ENCODE results near the gene SORL1. TPM values are rescaled to one million over a fixed set of nuclear protein-coding genes. Genes with fewer than 3 reads are reported as not detected.

The SORL1 gene
- total RNA-seq, 2 experiments from 2014 or later, result 66.8 to 67.2 TPM

DNA sequence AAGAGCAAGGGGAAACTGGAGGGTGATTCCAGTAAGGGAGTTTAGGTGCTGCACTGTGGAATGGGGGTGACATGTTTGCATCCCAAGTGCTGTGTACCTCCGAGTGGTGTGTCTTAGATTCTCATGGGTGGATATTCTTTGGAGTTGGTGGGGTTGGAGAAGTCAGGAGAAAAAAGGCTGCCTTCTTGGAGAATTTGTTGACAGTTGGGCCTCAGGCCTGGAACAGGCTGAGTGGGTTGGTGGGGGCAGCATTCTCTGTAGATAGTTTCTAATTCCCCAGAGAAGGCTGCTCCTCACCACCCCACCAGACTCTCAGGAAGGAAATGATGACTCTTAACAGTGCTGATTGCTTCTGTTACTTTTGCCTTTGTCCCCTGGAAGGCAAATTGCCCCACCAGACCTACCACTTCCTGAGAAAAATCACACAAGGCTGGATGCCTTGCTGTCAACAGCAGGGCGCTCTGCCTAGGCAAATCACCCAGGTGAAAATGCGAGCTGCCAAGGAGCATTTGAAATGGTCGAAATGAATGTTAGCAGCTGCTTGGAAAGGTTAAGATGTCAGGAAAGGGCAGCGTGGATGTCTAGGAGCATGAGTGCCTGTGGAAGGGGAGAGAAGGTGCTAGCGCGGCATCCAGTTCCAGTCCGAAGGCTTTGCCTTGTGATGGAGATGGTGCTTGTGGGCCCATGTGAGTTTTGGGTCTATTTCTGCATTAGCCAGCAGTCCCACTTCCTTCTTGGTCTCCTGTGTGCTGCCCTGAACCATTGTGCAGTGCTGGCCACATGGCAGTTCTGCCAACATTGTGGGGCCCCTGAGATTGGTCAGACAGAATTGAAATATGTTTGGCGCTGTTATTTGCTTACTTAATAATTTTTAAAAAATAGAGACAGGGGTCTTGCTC lies 30.4 kb downstream of the SORL1 start:
- H3K27me3 Mint-ChIP-seq (ENCODE audit: low read depth), result no peaks in the 10 kb centered on the region
- peaks cover 39% of the 10 kb centered on the region for H3K4me1 Mint-ChIP-seq (ENCODE audit: low read depth)
- CTCF ChIA-PET, result interaction anchor here (0.7 to 2.0 kb wide), 8 partner anchors 10 to 61 kb away, joined by 3 to 7 read pairs (median 4); partner anchors contain the start of gene SORL1
- peak overlapping the region; percentile 98 for H3K27ac Mint-ChIP-seq
- intact Hi-C loops (cut with micrococcal nuclease), result loop anchor here (1.0 to 2.0 kb wide), 6 partner anchors 12 to 72 kb away; partner anchors contain the start of genes SORL1 and SORL1-AS1
- peak overlapping the region; percentile 88 for H3K4me3 Mint-ChIP-seq
- peak; percentile 80 for DNase-seq
- H3K36me3 Mint-ChIP-seq (ENCODE audit: low read depth), result peaks cover 26% of the 10 kb centered on the region
- no peaks in the 10 kb centered on the region for H3K9me3 Mint-ChIP-seq

DNA sequence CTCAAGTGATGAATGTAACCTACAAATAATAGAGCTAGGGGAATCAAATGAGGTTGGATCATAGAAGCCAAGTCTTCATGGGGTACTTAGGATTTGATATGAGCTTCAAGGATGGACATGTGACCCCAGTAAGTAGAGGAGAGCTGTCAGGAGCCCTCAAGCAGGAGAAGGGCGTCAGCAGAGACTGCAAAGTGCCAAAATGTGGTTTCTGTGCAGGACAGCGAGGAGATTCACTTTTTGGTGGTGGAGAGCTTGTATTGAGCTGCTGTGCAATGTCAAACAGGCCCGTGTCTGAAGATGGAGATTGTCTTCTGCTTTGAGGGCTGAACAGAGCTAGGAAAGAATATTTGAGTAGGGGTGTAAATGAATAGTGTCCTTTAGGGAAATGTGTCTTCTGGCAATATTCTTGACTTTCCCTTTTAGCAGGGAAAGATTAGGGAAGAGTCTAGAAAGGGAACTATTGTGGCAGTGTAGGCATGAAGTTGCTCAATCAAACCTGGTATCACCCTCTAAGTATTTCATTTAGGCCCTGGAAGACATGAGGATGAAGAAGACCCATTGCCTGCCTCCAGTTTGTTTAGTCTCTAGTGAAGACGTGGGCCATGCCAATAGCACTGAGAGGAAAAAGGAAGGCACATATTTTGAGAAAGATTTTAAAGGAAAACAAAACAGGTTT lies 31.8 kb downstream of the SORL1 start:
- Mint-ChIP-seq H3K9me3 (no peaks in the 10 kb centered on the region), H3K27ac (peak overlapping the region; percentile 98), H3K4me3 (no peak overlapping the region), H3K36me3 (ENCODE audit: low read depth) (peaks cover 28% of the 10 kb centered on the region), H3K4me1 (ENCODE audit: low read depth) (peaks cover 41% of the 10 kb centered on the region), H3K27me3 (ENCODE audit: low read depth) (no peaks in the 10 kb centered on the region)
- CTCF ChIA-PET, result interaction anchor here (0.6 to 2.0 kb wide), 10 partner anchors 9 to 325 kb away, joined by 3 to 7 read pairs (median 4); partner anchors contain the start of gene SORL1
- DNase-seq, result no peak
- intact Hi-C loops (cut with micrococcal nuclease), result loop anchor here (2.0 kb wide), 2 partner anchors 55 to 73 kb away; no protein-coding TSS in a partner anchor

DNA sequence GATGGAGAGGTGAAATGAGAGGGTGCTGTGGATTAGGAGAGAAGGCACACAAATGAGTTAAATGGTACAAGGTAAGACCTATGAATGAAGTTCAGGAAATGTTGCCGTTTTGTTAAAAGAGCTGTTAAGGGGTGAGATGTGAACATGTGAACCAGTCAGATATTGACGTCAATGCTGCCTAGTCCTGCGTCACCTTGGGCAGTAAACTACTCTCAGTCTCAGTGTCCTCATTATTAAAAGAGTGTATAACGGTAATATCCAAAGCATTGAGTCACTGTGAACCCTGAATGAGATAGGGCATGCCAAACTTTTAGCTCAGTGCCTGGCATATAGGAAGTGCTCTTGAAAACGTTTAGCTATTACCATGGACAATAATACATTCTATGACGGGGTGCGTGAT lies 33.1 kb downstream of the SORL1 start:
- Mint-ChIP-seq H3K4me1 (ENCODE audit: low read depth) (peaks cover 47% of the 10 kb centered on the region), H3K27ac (no peak overlapping the region), H3K36me3 (ENCODE audit: low read depth) (peaks cover 37% of the 10 kb centered on the region), H3K9me3 (no peaks in the 10 kb centered on the region), H3K27me3 (ENCODE audit: low read depth) (no peaks in the 10 kb centered on the region), H3K4me3 (no peak overlapping the region)
- DNase-seq, result no peak
- intact Hi-C loops (cut with micrococcal nuclease), result no loop called here
- CTCF ChIA-PET, result interaction anchor here (0.8 kb wide), 1 partner anchor 11 kb away, joined by 3 read pairs; no protein-coding TSS in a partner anchor

DNA sequence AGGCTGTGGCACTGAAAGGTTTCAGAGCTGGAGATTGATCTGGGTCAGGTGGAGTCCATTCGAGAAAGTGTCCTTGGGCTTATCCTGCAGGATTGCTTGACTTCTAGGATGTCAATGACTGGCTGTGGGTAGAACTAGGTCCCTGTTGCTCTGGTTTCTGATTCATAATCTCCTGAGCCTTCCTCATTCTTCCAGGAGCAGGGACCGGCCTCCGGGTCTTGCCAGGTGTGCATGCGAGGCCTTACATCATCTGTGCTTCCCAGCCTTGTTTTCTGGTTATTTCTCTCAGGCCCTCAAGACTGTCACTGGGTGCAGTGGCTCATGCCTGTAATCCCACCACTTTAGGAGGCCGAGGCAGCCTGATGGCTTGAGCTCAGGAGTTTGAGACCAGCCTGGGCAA lies 33.9 kb downstream of the SORL1 start:
- CTCF ChIA-PET, result interaction anchor here (0.7 kb wide), 1 partner anchor 710 kb away, joined by 3 read pairs; no protein-coding TSS in a partner anchor
- Mint-ChIP-seq H3K27me3 (ENCODE audit: low read depth) (no peaks in the 10 kb centered on the region), H3K4me3 (no peak overlapping the region), H3K9me3 (no peaks in the 10 kb centered on the region), H3K4me1 (ENCODE audit: low read depth) (peaks cover 53% of the 10 kb centered on the region), H3K27ac (peak overlapping the region; percentile 52), H3K36me3 (ENCODE audit: low read depth) (peaks cover 42% of the 10 kb centered on the region)
- intact Hi-C loops (cut with micrococcal nuclease), result no loop called here
- DNase-seq, result no peak

DNA sequence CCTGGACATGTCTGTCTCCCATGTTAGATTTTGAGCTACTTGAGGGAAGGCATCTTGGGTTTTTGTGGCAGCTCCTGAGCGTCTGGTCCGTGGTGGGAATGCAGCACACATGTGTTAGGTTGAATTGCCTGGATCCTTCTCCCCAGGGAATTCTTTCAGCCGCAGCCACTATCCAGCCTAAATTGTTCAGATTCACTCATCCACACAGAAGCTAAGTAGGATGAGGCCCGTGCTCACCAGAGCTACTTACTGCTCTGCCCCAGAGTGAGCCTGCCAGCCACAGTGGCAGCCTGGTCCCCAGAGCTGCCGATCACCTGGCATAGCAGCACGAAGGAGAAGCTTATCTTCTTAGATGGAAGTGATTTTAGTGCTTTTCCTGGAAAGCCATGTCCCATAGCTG lies 35.1 kb downstream of the SORL1 start:
- H3K27me3 Mint-ChIP-seq (ENCODE audit: low read depth), result no peaks in the 10 kb centered on the region
- CTCF ChIA-PET, result no interaction called here
- no peak for DNase-seq
- no peak overlapping the region for H3K4me3 Mint-ChIP-seq
- no peak overlapping the region for H3K27ac Mint-ChIP-seq
- H3K4me1 Mint-ChIP-seq (ENCODE audit: low read depth), result peaks cover 49% of the 10 kb centered on the region
- intact Hi-C loops (cut with micrococcal nuclease), result no loop called here
- no peaks in the 10 kb centered on the region for H3K9me3 Mint-ChIP-seq
- H3K36me3 Mint-ChIP-seq (ENCODE audit: low read depth), result peaks cover 45% of the 10 kb centered on the region

DNA sequence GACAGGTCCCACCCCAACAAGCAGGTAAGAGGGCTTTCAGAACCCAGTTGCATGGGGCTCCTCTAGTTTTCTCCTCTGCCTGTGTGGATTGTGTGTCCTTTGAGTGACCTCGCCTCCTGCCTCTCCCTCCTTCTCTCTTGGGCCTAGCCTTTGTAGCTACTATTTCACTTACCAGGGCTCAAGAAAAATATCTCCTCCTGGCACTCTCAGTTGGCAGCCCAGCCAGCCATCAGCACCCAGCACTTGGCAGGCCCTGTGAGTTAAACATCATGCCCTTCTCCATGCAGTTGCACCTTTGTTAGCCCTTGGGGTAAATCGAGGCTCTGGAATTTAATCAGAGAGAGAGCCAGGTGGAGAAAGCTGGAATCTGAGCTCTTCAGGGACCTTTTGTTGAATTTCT lies 36.1 kb downstream of the SORL1 start:
- Mint-ChIP-seq H3K4me3 (no peak overlapping the region), H3K9me3 (no peaks in the 10 kb centered on the region), H3K36me3 (ENCODE audit: low read depth) (peaks cover 42% of the 10 kb centered on the region), H3K4me1 (ENCODE audit: low read depth) (peaks cover 40% of the 10 kb centered on the region), H3K27me3 (ENCODE audit: low read depth) (no peaks in the 10 kb centered on the region), H3K27ac (no peak overlapping the region)
- no peak for DNase-seq
- intact Hi-C loops (cut with micrococcal nuclease), result no loop called here
- CTCF ChIA-PET, result no interaction called here

DNA sequence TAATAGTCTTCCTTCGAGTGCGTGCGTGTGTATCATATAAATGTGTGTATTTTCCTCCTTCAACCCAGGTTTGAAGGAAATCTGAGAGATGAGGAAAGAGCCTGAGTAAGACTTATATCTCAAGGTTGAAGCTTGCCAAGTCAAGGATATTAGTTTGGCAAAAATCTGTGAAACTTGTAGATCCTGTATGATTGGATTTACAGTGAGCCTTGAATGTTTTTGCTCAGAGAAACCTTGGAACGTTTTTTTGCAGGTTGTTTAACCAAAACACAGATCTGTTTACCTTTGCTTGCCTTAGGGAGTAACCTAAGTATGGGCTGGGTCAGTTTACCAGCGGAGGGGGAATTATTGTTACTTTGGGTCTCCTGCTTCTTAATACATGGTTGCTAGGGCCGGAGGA lies 36.5 kb downstream of the SORL1 start:
- Mint-ChIP-seq H3K36me3 (ENCODE audit: low read depth) (peaks cover 44% of the 10 kb centered on the region), H3K4me3 (no peak overlapping the region), H3K27me3 (ENCODE audit: low read depth) (no peaks in the 10 kb centered on the region), H3K27ac (no peak overlapping the region), H3K4me1 (ENCODE audit: low read depth) (peaks cover 40% of the 10 kb centered on the region), H3K9me3 (no peaks in the 10 kb centered on the region)
- CTCF ChIA-PET, result no interaction called here
- no peak for DNase-seq
- intact Hi-C loops (cut with micrococcal nuclease), result no loop called here

DNA sequence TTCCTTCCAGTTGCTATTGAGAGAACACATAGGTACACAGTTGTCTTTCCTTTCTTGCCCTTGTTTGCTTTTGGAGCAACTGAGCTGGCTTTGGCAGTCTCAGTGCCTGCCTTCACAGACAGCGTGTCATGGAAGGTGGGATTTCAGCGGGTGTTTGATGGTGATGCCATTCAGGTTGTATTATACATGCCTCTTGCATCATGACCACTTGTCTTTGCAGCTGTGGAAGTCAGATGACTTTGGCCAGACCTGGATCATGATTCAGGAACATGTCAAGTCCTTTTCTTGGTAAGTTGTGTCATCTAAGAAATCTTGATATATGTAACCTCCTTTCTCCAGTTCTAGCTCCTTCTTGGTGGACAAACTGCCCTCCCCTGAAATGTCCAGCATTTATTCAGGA lies 37.7 kb downstream of the SORL1 start:
- H3K9me3 Mint-ChIP-seq, result no peaks in the 10 kb centered on the region
- H3K4me3 Mint-ChIP-seq, result no peak overlapping the region
- peak; percentile 28 for DNase-seq
- CTCF ChIA-PET, result no interaction called here
- H3K27ac Mint-ChIP-seq, result no peak overlapping the region
- peaks cover 43% of the 10 kb centered on the region for H3K4me1 Mint-ChIP-seq (ENCODE audit: low read depth)
- H3K36me3 Mint-ChIP-seq (ENCODE audit: low read depth), result peaks cover 36% of the 10 kb centered on the region
- H3K27me3 Mint-ChIP-seq (ENCODE audit: low read depth), result no peaks in the 10 kb centered on the region
- intact Hi-C loops (cut with micrococcal nuclease), result no loop called here

DNA sequence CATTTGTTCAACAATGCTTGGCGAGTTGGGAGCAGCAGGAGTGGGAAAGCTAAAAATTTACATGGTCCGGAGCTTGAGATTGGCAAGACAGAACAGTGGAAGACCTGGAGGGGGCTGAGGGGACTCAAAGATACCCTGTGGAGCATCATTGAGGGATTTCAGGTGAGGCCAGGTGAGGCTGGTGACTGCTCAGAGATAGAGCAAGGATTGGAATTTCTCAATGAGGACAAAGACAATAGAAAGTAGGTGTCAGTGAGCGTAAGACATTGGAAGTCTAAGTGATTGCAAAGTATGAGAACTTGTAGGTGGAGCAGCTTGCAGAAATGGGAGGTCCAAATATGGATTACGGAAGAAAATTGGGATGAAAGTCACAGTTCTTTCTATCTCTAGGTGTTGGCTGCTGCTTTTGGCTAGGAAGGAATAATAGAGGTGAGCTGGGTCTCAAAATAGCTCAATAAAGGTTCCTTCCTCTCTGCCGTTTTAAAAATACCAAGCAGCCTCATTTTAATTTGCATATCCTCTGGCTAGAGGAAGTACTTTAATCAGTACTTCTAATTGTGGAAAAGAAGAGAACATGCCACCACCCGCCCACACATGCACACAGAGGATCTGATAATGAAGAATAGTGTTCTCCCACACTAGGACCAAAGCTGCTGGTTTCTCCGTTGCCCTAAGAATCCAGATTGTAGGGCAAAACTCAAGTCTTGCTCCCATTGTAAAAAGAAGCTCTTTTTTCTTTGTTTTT lies 42.4 kb downstream of the SORL1 start:
- peak; percentile 77 for DNase-seq
- Mint-ChIP-seq H3K9me3 (no peaks in the 10 kb centered on the region), H3K4me3 (peak overlapping the region; percentile 38), H3K4me1 (ENCODE audit: low read depth) (peaks cover 57% of the 10 kb centered on the region), H3K36me3 (ENCODE audit: low read depth) (peaks cover 49% of the 10 kb centered on the region), H3K27ac (peak overlapping the region; percentile 79), H3K27me3 (ENCODE audit: low read depth) (no peaks in the 10 kb centered on the region)
- CTCF ChIA-PET, result interaction anchor here (0.8 to 1.0 kb wide), 3 partner anchors 11 to 50 kb away, joined by 3 to 4 read pairs (median 3); no protein-coding TSS in a partner anchor
- intact Hi-C loops (cut with micrococcal nuclease), result loop anchor here (1.0 to 2.0 kb wide), 2 partner anchors 12 to 26 kb away; no protein-coding TSS in a partner anchor

DNA sequence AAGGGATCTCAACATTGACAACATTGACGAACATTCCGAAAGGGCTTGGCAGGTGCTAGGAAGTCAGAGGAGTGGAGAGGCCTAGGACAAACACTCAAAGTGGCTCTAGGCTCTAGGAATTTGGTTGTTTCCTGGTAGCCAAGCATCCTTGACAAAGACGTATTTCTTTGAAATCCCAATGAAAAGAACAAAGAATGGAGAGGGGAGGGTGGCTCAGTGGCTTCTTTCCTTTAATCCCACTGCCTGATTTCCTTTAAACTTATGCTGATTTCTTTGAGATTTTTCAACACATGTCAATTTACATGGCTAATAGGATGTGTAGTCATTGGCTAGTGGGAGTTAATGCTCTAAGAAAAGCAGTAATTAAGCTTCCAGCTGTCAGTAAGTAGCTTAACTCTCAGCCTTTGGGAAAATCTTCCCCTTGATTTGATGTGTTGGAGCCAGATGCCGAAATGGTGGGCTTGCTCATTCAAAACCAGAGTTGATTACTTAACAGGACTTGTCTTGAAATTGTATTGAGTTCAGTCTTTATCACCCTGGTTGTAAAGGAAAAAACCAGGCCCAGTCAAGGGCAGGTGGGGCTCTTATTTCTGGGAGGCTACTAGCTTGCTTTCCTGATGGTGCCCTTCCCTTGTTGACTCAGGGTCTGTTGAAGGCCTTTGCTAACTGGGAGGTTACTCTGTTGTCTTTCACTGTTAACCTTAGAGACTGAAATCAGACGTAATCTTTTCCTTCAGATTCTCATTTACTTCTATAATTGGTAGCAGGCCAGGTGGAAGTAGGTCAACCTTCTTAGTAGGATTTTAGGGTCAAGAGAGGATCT lies 45.3 kb downstream of the SORL1 start:
- CTCF ChIA-PET, result interaction anchor here (0.7 kb wide), 1 partner anchor 12 kb away, joined by 3 read pairs; no protein-coding TSS in a partner anchor
- no peak for DNase-seq
- Mint-ChIP-seq H3K36me3 (ENCODE audit: low read depth) (peaks cover 48% of the 10 kb centered on the region), H3K9me3 (peaks cover 2% of the 10 kb centered on the region), H3K4me1 (ENCODE audit: low read depth) (peaks cover 62% of the 10 kb centered on the region), H3K27ac (no peak overlapping the region), H3K27me3 (ENCODE audit: low read depth) (no peaks in the 10 kb centered on the region), H3K4me3 (no peak overlapping the region)
- intact Hi-C loops (cut with micrococcal nuclease), result no loop called here

DNA sequence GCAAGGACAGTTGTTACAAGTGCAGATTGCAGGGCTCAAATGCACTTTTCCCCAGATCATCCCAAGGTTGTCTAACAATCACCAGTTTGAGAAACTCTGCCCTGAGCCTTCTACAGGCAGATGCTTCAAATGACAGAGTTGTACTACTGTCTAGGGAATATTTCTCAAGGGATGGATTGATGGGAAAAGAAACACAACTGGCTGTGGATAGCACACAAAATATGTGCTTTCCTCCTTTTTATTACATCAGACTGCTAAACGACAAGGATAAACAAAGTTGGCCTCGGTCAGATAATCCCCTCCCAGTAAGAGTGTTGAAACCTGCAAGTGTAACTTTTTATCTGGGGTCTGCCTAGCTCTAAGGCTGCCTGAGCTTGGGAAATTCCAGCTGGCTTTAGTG lies 47.3 kb downstream of the SORL1 start:
- Mint-ChIP-seq H3K27me3 (ENCODE audit: low read depth) (no peaks in the 10 kb centered on the region), H3K36me3 (ENCODE audit: low read depth) (peaks cover 56% of the 10 kb centered on the region), H3K9me3 (peaks cover 2% of the 10 kb centered on the region), H3K4me3 (no peak overlapping the region), H3K4me1 (ENCODE audit: low read depth) (peaks cover 50% of the 10 kb centered on the region), H3K27ac (no peak overlapping the region)
- DNase-seq, result no peak
- CTCF ChIA-PET, result interaction anchor here (1.2 kb wide), 1 partner anchor 8 kb away, joined by 4 read pairs; no protein-coding TSS in a partner anchor
- intact Hi-C loops (cut with micrococcal nuclease), result no loop called here
